ENCODE measurements around the gene DLGAP1.
A peak's percentile ranks its signal among the peaks of the same experiment; 100 is the strongest.

The DLGAP1 gene

GRCh38 chr18:3747176-3747973 is 707.7 kb downstream of the DLGAP1 start:
- no peak for DNase-seq

DNA sequence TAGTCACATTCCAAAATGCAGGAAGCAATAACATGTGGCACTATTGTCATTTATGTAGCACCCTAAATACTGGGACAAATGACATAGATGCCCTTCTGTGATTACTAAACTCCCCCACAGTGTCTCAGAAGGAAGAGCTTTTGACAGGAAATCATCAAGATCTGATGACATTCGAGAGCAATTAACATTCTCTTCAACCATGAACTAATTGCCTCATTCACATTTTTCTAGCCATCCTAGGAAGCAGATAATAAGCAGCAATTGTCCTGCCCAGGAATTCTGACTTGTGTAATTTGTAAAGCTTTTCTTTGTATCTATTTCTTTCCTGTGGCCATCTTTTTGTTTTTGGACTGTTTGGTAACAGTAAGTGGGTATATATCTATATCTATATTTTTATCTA is 712.6 kb downstream of the DLGAP1 start:
- DNase-seq: no peak

DNA sequence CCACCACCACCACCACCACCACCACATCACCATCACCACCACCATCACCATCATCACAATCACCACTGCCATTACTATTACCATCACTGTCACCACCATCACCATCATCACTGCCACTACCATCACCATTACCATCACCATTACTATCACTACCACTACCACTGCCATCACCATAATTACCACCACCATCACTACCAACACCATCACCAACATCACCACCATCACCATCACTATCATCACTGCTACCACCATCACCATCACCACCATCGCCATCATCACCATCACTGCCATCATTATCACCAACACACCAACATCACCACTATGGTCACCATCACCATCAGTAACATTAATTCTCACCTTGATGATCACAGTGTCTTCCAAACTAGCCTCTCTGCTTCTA is 713.8 kb downstream of the DLGAP1 start:
- DNase-seq: no peak

DNA sequence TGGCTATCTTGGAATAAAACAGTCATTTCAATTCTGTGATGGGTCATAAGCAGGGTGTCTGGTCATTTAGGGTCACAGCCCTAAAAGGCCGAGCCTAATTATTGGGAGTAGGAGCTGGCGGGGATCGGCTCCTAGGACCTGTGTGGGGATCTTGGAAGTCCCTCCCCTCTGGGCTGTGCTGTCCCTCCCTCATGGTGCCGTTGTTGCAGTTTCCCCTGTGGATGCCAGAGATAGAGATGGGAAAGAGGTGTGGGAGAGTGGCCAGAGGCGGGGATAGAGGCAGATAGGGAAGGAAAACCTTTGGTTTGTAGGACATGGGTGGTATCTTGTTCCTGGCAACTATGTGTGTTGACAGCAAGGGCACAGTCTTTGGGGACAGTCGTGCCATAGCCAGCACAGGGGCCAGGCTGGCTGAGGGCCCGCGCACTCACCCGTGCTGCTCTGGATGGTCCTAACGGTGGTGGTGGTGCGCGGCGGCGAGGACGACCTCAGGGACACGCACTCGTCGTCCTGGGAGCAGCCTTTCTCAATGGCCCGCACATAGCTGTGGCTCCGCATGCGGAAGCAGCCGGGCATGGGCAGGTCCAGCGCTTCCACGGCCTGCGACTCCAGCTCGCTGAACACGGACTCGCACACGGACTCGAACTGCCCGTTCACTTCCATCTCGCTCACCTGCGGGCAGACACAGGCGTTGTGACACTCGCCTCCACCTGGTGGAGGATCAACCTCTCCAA is 726.2 kb downstream of the DLGAP1 start:
- no peak for DNase-seq

GRCh38 chr18:3727274-3727673 is 727.8 kb downstream of the DLGAP1 start:
- no peak for DNase-seq

GRCh38 chr18:3726238-3726951 is 728.7 kb downstream of the DLGAP1 start:
- peak; percentile 67 to 72 for DNase-seq

GRCh38 chr18:3725115-3725514 is 730.0 kb downstream of the DLGAP1 start:
- no peak for DNase-seq

- no peak for DNase-seq
These were observed 731.6 kb downstream of the DLGAP1 start for GRCh38 chr18:3723554-3723953.

DNA sequence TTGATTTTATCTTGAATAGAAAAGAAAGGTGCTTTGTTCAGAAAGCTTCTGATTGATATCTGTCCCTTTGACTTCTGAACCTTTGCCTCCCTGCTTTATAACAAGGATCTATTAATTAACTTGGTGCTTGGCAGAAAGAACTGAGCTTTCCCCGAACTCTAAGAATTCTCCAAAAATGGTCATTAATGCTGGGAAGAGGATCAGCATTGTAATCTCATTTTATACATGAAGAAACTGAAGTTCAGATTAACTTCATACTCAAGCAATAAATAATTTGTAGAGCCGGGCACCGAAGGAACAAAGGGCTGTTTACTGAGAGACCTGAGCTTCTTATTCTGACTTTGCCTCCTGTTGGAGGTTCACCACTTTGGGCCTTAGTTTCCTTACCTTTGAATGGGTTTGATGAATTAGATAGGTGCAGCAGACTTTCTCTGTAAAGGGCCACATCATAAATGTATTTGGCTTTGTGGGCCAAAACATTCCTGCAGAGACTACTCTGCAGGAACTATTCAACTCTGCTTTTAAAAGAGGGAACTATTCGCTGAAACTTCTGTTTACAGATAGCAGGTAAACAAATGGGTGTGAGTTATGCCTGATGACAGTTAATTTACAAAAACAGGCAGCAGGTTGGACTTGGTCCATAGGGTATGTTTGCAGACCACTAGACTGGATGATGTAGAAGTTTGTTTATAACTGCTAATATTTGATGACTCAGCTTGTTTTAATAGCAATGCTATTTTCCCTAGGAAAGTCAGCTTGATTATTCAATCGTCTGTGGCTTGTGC is 732.3 kb downstream of the DLGAP1 start:
- DNase-seq: no peak

DNA sequence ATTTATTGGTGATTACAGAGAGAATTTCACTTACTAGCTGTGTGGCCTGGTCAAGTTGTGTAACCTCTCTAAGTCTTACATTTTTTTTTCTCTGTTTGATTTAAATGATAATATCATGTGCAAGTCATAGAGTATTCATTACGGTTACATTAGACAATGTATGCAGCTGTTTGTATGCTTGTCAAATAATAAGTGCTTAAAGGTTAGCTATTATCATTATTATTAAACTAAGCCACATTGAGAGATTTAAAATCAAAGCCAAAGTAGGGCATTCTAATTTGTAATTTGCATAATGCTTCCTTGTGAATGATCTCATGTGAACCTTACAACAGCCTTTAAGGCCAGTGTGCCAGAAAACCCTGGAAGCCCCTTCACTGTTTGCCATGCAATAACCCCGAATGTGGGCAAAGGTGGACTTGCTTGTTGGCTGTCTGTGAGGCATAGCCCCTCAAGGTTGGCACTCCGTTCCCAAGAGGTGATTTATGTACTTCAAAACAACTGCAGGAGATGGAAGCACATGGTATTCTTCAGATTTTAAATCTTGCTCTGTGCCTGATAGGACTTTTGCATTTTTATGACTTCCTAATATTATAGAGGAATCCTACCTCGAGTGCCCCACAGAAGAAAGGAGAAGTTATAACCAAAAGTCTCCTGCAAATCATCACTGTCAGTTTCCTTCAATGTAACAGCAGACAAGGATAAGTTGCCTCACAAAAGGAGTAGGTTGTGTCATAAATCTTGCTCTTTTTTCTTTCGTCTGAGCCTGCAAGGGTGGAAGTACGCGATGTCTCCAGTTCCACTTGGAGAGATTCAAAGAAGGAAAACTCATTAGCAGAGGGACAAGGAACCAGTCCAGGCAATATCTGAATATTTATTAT is 733.1 kb downstream of the DLGAP1 start:
- no peak for DNase-seq

GRCh38 chr18:3720818-3721545 is 734.1 kb downstream of the DLGAP1 start:
- DNase-seq: no peak

DNA sequence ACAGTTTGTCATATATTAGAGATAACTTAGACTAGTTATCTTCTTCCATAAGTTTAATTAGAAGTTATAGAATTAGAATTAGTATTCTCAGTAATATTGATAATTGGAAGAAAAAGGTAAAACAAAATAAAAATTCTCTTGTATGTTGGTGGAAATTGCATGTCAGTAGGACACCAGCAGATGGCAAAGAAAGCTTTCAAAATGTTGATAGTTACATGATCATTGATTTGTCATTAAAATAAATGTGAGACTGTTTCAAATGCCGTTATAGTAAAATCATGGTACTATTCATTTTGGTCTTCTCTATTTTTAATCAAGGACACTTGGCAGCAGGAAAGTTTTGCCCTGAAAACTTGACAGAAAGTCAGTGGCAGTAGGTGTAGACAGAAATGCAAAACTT is 734.9 kb downstream of the DLGAP1 start:
- DNase-seq: no peak

DNA sequence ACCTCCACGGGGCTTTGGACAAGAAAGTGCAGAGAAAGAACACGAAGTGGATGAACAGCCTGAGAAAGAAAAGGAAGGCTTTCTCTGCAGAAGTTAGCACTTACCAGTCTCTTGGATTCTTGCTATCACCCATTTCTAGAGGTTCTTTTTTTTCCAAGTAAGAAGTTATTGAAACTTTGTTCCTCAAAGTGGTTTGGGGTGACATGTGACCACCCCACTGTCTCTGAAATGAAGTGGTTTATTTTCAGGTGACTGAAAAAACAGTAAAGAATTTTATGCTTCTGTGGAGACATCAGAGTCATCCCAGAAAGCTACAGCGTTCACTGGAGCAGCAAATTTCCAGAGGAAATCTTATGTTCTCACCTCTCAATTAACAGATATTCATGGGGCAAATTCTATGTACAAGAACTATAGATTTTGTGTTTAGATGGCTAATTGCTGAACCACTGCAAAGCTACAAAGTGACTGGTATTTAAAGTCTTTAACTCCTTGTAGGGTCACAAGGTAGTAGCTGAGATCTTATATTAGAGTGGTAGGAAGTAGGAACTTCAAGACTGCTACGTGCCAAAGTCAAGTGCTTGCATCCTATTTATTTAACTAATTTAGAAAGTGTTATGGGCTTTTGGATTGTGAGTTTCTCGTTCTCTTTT is 737.6 kb downstream of the DLGAP1 start:
- no peak for DNase-seq

- no peak for DNase-seq
These were observed 738.9 kb downstream of the DLGAP1 start for GRCh38 chr18:3716116-3716660.

- no peak for DNase-seq
These were observed 739.7 kb downstream of the DLGAP1 start for GRCh38 chr18:3715231-3716080.

DNA sequence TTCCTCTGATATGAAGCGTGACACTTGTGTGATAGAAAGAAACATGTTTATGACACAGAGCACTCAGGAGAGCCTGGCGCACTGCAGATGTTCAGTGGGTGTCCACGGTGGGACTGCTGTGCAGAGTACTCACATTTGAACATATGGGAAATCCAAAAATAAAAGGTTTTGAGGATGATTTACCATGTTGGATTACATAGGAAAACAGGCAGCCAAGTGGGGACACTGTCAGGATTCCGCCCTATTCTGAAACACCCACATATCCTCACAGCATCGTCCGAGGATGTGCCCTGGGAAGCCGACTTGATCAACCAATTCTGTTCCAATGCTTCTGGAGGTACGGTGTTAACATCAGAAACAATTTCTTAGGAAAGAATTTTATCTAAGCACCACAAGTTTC is 741.4 kb downstream of the DLGAP1 start:
- DNase-seq: no peak

GRCh38 chr18:3713166-3713565 is 741.9 kb downstream of the DLGAP1 start:
- DNase-seq: no peak

GRCh38 chr18:3712491-3712890 is 742.6 kb downstream of the DLGAP1 start:
- no peak for DNase-seq

GRCh38 chr18:3710712-3711301 is 744.3 kb downstream of the DLGAP1 start:
- no peak for DNase-seq

Measured in SHP77 (cell line).